ENCODE measurements around the gene OXCT1.

The OXCT1 gene

GRCh38 chr5:41869724-41870626, at the start of gene OXCT1:
OXCT1 (minus strand) TSS chr5:41870425; CDS start chr5:41870358, 67 bp downstream.
- DNase-seq (ENCODE audit: low read depth in 1 of 2, low spot score in 1 of 2) = peak; percentile 80 to 90

- DNase-seq (ENCODE audit: low read depth in 1 of 2, low spot score in 1 of 2) = no peak
Measured at GRCh38 chr5:41918105-41918504, 47.9 kb upstream of the OXCT1 start.

- no peak for DNase-seq (ENCODE audit: low read depth in 1 of 2, low spot score in 1 of 2)
Measured at GRCh38 chr5:41908374-41909079, 38.3 kb upstream of the OXCT1 start.

- DNase-seq (ENCODE audit: low read depth in 1 of 2, low spot score in 1 of 2) = no peak
Measured at GRCh38 chr5:41906151-41906550, 35.9 kb upstream of the OXCT1 start.

- peak; percentile 94 to 96 for DNase-seq (ENCODE audit: low read depth in 1 of 2, low spot score in 1 of 2)
Measured at GRCh38 chr5:41903892-41904799, 33.9 kb upstream of the OXCT1 start, which contains the start of gene RIMOC1. RIMOC1 (plus strand) TSS chr5:41904344; CDS start chr5:41904368, 24 bp downstream.

GRCh38 chr5:41903382-41903891, 33.2 kb upstream of the OXCT1 start:
- no peak for DNase-seq (ENCODE audit: low read depth in 1 of 2, low spot score in 1 of 2)

- DNase-seq (ENCODE audit: low read depth in 1 of 2, low spot score in 1 of 2) = no peak
Measured at GRCh38 chr5:41896230-41896629, 26.0 kb upstream of the OXCT1 start.

GRCh38 chr5:41893074-41893851, 23.0 kb upstream of the OXCT1 start:
- DNase-seq (ENCODE audit: low read depth in 1 of 2, low spot score in 1 of 2) = no peak

- DNase-seq (ENCODE audit: low read depth in 1 of 2, low spot score in 1 of 2) = no peak
Measured at GRCh38 chr5:41892031-41892430, 21.8 kb upstream of the OXCT1 start.

GRCh38 chr5:41891066-41891707, 21.0 kb upstream of the OXCT1 start:
- no peak for DNase-seq (ENCODE audit: low read depth in 1 of 2, low spot score in 1 of 2)

GRCh38 chr5:41885286-41885685, 15.1 kb upstream of the OXCT1 start:
- no peak for DNase-seq (ENCODE audit: low read depth in 1 of 2, low spot score in 1 of 2)

- DNase-seq (ENCODE audit: low read depth in 1 of 2, low spot score in 1 of 2) = no peak
Measured at GRCh38 chr5:41883936-41884335, 13.7 kb upstream of the OXCT1 start.

- DNase-seq (ENCODE audit: low read depth in 1 of 2, low spot score in 1 of 2) = no peak
Measured at GRCh38 chr5:41883243-41883642, 13.0 kb upstream of the OXCT1 start.

- no peak for DNase-seq (ENCODE audit: low read depth in 1 of 2, low spot score in 1 of 2)
Measured at GRCh38 chr5:41882765-41883164, 12.5 kb upstream of the OXCT1 start.

- no peak for DNase-seq (ENCODE audit: low read depth in 1 of 2, low spot score in 1 of 2)
Measured at GRCh38 chr5:41878643-41879478, 8.6 kb upstream of the OXCT1 start.

- DNase-seq (ENCODE audit: low read depth in 1 of 2, low spot score in 1 of 2) = no peak
Measured at GRCh38 chr5:41878173-41878572, 7.9 kb upstream of the OXCT1 start.

- no peak for DNase-seq (ENCODE audit: low read depth in 1 of 2, low spot score in 1 of 2)
Measured at GRCh38 chr5:41877408-41877807, 7.2 kb upstream of the OXCT1 start.

- no peak for DNase-seq (ENCODE audit: low read depth in 1 of 2, low spot score in 1 of 2)
Measured at GRCh38 chr5:41876678-41877077, 6.5 kb upstream of the OXCT1 start.

- no peak for DNase-seq (ENCODE audit: low read depth in 1 of 2, low spot score in 1 of 2)
Measured at GRCh38 chr5:41875121-41875520, 4.9 kb upstream of the OXCT1 start.
